HepG2 (cell line): ENCODE measurements around the gene STK17A. TPM values are rescaled to one million over a fixed set of nuclear protein-coding genes. Genes with fewer than 3 reads are reported as not detected.

Source experiments
- CHD2 ChIP-seq: IDR thresholded peaks from 2 replicates; pipeline ENCODE4 v1.6.1; 2011; ENCODE audit warnings: low read depth, low read length, improper control_type of control experiment
- CREM ChIP-seq, 2 experiments: sonication (generic) in 1 of 2; formaldehyde crosslinking in 1 of 2; IDR thresholded peaks; 2 replicates each; pipeline versions ENCODE4 v1.4.0 to v1.6.1; 2016 to 2020; ENCODE audit warnings: antibody characterized with exemption in 1 of 2, mild to moderate bottlenecking in 1 of 2, missing genetic modification reagents in 1 of 2
- KDM3A ChIP-seq: IDR thresholded peaks from 2 replicates; pipeline ENCODE4 v1.6.1; 2018; ENCODE audit warnings: low read depth, missing compliant biosample characterization
- MBD4 ChIP-seq: IDR thresholded peaks from 2 replicates; pipeline ENCODE4 v1.6.1; 2012; ENCODE audit warnings: low read length, inconsistent platforms, borderline replicate concordance
- MED8 ChIP-seq: sonication (generic); formaldehyde crosslinking; IDR thresholded peaks from 2 replicates; pipeline ENCODE4 v1.8.1; 2023; ENCODE audit warnings: mild to moderate bottlenecking, missing genetic modification reagents; ENCODE audit not compliant: insufficient replicate concordance
- PHF5A ChIP-seq: IDR thresholded peaks from one replicate; pipeline ENCODE4 v1.6.1; 2018; ENCODE audit warnings: low read depth, missing genetic modification reagents; ENCODE audit not compliant: unreplicated experiment
- SALL2 ChIP-seq: sonication (generic); formaldehyde crosslinking; IDR thresholded peaks from 2 replicates; pipeline ENCODE4 v1.8.1; 2023; ENCODE audit warnings: mild to moderate bottlenecking, missing genetic modification reagents, inconsistent platforms
- SNAPC2 ChIP-seq: sonication (generic); formaldehyde crosslinking; IDR thresholded peaks from 2 replicates; pipeline ENCODE4 v1.8.1; 2022; ENCODE audit warnings: mild to moderate bottlenecking, missing genetic modification reagents
- SUZ12 ChIP-seq: fragments of 150-350 bp; IDR thresholded peaks from 2 replicates; pipeline ENCODE4 v1.6.1; 2014; ENCODE audit warnings: low read depth, low read length
- ZFP37 ChIP-seq: sonication (generic); formaldehyde crosslinking; IDR thresholded peaks from 2 replicates; pipeline ENCODE4 v1.4.0; 2020; ENCODE audit warnings: missing genetic modification reagents, borderline replicate concordance
- ZFX ChIP-seq: sonication (generic); formaldehyde crosslinking; IDR thresholded peaks from 2 replicates; pipeline ENCODE4 v1.4.0; 2020; ENCODE audit warnings: mild to moderate bottlenecking, low read depth, missing genetic modification reagents, moderate library complexity
- ZMAT3 ChIP-seq: sonication (generic); formaldehyde crosslinking; conservative IDR thresholded peaks from 2 replicates; pipeline ENCODE4 v1.7.0; 2021; ENCODE audit warnings: missing genetic modification reagents
- ZNF17 ChIP-seq: sonication (generic); formaldehyde crosslinking; IDR thresholded peaks from 2 replicates; pipeline ENCODE4 v1.5.0; 2020; ENCODE audit warnings: mild to moderate bottlenecking, missing genetic modification reagents
- ZNF282 ChIP-seq: fragments of 450-650 bp; IDR thresholded peaks from 2 replicates; pipeline ENCODE4 v1.6.1; 2018; ENCODE audit not compliant: partially characterized antibody
- ZNF543 ChIP-seq: sonication (generic); formaldehyde crosslinking; IDR thresholded peaks from 2 replicates; pipeline ENCODE4 v1.4.0; 2020; ENCODE audit warnings: mild to moderate bottlenecking, missing genetic modification reagents
- ZNF615 ChIP-seq: sonication (generic); formaldehyde crosslinking; IDR thresholded peaks from 2 replicates; pipeline ENCODE4 v1.5.0; 2020; ENCODE audit warnings: mild to moderate bottlenecking, missing genetic modification reagents, borderline replicate concordance
- ZNF792 ChIP-seq: IDR thresholded peaks from 2 replicates; pipeline ENCODE4 v1.6.1; 2016
- ZSCAN29 ChIP-seq: sonication (generic); formaldehyde crosslinking; conservative IDR thresholded peaks from 2 replicates; pipeline ENCODE4 v1.4.0; 2020; ENCODE audit warnings: mild to moderate bottlenecking, missing genetic modification reagents
- polyA plus RNA-seq, 8 experiments: library from polyadenylated mRNA; depleted of rRNA in 3 of 8; stranded (reverse) in 7 of 8; unstranded in 1 of 8; fragments of >200 nt; fragmentation: Illumina TruSeq in 4 of 8; extraction: Trizol in 4 of 8; gene quantifications; 2 replicates each; pipeline versions ENCODE4 v1.2.1 to v1.2.3, GENCODE V29; 2011 to 2016; ENCODE audit warnings: low read depth in 4 of 8, missing spikeins in 1 of 8, mixed read lengths in 1 of 8; ENCODE audit not compliant: insufficient read depth in 1 of 8
- total RNA-seq, 5 experiments: library from RNA; depleted of rRNA; stranded (reverse); fragments of >200 nt; fragmentation: Illumina TruSeq; extraction: Trizol; gene quantifications; 2 replicates each; pipeline ENCODE4 v1.2.3, GENCODE V29; 2016; ENCODE audit warnings: low read depth in 1 of 5
- TF ChIP-seq, protein P1 (sequence below): sonication (generic); formaldehyde crosslinking; IDR thresholded peaks from 2 replicates; pipeline ENCODE4 v1.5.1; 2020; ENCODE audit warnings: mild to moderate bottlenecking, missing genetic modification reagents
- TF ChIP-seq, protein P2 (sequence below): sonication (generic); formaldehyde crosslinking; IDR thresholded peaks from 2 replicates; pipeline ENCODE4 v1.5.0; 2020; ENCODE audit warnings: missing genetic modification reagents
- TF ChIP-seq, protein P3 (sequence below): IDR thresholded peaks from 2 replicates; pipeline ENCODE4 v1.4.0; 2020; ENCODE audit warnings: mild to moderate bottlenecking, missing genetic modification reagents
- TF ChIP-seq, protein P4 (sequence below): sonication (generic); formaldehyde crosslinking; IDR thresholded peaks from 2 replicates; pipeline ENCODE4 v1.4.0; 2020; ENCODE audit warnings: mild to moderate bottlenecking, missing genetic modification reagents

Gene STK17A
- total and polyA plus RNA-seq, 2 of the 13 experiments (the other 11 are each of a cell fraction or from before 2014, with no cell fraction given): 18.6 to 24.3 TPM

DNA sequence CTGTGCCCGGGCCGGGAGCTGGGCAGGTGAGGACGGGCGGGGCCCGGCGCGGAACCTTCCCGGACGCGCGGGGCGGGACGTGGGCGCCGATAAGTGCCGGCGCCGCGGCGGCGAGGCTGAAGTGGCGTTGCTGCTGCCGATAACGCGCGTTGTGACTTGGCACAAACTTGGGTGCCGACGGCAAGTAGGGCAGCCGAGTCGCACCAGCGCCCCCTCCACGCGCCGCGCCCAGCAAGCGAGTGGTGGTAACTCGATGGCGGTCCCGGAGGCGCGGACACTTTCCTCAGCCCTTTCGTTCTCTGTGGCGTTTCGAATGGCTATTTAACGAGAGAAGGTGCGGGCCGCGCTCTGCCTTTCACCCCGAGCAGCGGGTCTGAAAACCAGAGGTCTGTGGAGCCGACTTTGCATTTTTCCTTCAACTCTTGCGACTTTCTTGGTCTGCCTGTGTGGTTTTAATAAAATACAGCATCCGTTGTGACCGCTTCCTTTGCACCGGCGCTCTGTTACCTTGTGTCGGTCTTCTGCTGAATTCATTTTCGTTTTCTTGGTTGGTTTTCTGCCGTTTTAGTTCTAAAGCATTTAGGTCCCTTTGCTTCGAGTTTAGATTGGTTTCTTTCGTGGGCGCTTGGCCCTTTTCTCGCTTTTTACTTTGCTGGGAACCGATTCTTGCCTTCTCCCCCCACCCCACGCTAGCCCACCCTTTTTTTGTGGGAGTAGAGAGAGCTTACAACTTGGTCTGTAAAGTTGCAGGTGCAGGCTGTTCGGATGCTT is 701 bp downstream of the STK17A start (continued):
- TF ChIP-seq ZFX (CRISPR knock-in tag) (peak; percentile 41; the same call in 1 of the 2 replicates), SNAPC2 (CRISPR knock-in tag) (no peak), ZNF792 (CRISPR knock-in tag) (no peak), PHF5A (CRISPR knock-in tag) (no peak), KDM3A (CRISPR knock-in tag) (no peak), ZNF17 (CRISPR knock-in tag) (no peak), ZNF615 (CRISPR knock-in tag) (no peak), CREM (IDR thresholded peaks at IDR 0.05) (no peak), CREM (CRISPR knock-in tag; IDR thresholded peaks at IDR 0.05) (no peak), ZNF543 (CRISPR knock-in tag) (no peak), ZMAT3 (CRISPR knock-in tag) (no peak), ZSCAN29 (CRISPR knock-in tag) (no peak), SUZ12 (no peak), SALL2 (CRISPR knock-in tag) (no peak), MBD4 (no peak), ZFP37 (CRISPR knock-in tag) (no peak), MED8 (no peak), CHD2 (no peak), ZNF282 (no peak)
- TF ChIP-seq, protein P1, sequence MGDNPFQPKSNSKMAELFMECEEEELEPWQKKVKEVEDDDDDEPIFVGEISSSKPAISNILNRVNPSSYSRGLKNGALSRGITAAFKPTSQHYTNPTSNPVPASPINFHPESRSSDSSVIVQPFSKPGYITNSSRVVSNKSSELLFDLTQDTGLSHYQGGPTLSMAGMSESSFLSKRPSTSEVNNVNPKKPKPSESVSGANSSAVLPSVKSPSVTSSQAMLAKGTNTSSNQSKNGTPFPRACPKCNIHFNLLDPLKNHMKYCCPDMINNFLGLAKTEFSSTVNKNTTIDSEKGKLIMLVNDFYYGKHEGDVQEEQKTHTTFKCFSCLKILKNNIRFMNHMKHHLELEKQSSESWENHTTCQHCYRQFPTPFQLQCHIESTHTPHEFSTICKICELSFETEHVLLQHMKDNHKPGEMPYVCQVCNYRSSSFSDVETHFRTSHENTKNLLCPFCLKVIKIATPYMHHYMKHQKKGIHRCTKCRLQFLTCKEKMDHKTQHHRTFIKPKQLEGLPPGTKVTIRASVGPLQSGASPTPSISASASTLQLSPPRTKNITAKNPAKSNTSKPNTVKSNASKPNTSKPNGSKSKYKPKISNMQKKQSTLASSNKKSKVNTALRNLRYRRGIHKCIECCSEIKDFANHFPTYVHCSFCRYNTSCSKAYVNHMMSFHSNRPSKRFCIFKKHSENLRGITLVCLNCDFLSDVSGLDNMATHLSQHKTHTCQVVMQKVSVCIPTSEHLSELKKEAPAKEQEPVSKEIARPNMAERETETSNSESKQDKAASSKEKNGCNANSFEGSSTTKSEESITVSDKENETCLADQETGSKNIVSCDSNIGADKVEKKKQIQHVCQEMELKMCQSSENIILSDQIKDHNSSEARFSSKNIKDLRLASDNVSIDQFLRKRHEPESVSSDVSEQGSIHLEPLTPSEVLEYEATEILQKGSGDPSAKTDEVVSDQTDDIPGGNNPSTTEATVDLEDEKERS (CRISPR knock-in tag): no peak
- TF ChIP-seq, protein P2, sequence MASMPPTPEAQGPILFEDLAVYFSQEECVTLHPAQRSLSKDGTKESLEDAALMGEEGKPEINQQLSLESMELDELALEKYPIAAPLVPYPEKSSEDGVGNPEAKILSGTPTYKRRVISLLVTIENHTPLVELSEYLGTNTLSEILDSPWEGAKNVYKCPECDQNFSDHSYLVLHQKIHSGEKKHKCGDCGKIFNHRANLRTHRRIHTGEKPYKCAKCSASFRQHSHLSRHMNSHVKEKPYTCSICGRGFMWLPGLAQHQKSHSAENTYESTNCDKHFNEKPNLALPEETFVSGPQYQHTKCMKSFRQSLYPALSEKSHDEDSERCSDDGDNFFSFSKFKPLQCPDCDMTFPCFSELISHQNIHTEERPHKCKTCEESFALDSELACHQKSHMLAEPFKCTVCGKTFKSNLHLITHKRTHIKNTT: no peak
- TF ChIP-seq, protein P3, sequence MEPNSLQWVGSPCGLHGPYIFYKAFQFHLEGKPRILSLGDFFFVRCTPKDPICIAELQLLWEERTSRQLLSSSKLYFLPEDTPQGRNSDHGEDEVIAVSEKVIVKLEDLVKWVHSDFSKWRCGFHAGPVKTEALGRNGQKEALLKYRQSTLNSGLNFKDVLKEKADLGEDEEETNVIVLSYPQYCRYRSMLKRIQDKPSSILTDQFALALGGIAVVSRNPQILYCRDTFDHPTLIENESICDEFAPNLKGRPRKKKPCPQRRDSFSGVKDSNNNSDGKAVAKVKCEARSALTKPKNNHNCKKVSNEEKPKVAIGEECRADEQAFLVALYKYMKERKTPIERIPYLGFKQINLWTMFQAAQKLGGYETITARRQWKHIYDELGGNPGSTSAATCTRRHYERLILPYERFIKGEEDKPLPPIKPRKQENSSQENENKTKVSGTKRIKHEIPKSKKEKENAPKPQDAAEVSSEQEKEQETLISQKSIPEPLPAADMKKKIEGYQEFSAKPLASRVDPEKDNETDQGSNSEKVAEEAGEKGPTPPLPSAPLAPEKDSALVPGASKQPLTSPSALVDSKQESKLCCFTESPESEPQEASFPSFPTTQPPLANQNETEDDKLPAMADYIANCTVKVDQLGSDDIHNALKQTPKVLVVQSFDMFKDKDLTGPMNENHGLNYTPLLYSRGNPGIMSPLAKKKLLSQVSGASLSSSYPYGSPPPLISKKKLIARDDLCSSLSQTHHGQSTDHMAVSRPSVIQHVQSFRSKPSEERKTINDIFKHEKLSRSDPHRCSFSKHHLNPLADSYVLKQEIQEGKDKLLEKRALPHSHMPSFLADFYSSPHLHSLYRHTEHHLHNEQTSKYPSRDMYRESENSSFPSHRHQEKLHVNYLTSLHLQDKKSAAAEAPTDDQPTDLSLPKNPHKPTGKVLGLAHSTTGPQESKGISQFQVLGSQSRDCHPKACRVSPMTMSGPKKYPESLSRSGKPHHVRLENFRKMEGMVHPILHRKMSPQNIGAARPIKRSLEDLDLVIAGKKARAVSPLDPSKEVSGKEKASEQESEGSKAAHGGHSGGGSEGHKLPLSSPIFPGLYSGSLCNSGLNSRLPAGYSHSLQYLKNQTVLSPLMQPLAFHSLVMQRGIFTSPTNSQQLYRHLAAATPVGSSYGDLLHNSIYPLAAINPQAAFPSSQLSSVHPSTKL: peak; percentile 28; the same call in 1 of the 2 replicates
- TF ChIP-seq, protein P4, sequence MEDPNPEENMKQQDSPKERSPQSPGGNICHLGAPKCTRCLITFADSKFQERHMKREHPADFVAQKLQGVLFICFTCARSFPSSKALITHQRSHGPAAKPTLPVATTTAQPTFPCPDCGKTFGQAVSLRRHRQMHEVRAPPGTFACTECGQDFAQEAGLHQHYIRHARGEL (CRISPR knock-in tag): no peak
